Stimulated activated CD4-positive, alpha-beta T cell treated with anti-CD3 and anti-CD28 coated beads, TNF-alpha, amount 100 ng/mL, for 24 hours (primary cell): ENCODE data around the gene UMODL1.
A peak's percentile ranks its signal among the peaks of the same experiment; 100 is the strongest.
"Not testable (repeated sequence)": the region's sequence is repeated elsewhere in the genome, so short reads cannot be mapped to it uniquely, and the experiment has no call there.

Experiments
- DNase-seq, 3 experiments: peaks; one replicate each; pipeline ENCODE4 v3.0.0-alpha.2; 2020; ENCODE audit warnings: low read depth in 3 of 3

Gene UMODL1

DNA sequence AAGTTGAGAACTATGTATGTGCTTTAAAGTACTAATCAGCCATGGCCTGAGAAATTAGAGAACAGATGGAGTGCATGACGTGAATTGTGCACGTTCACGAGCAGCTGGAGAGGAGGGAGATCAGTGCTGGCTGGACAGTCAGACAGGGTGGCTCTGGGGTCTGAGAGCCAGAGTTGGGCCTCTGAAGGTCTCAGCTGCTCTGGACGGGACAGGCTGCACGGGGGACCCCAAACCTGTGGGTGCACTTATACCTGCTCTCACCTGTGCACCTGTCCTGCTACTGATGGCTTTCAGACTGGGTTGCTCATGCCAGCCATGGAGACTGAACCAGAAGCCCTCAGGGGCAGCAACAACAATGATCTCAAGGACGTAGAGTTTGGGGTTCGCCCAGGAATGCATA lies 43.5 kb downstream of the UMODL1 start:
- no peak for DNase-seq

DNA sequence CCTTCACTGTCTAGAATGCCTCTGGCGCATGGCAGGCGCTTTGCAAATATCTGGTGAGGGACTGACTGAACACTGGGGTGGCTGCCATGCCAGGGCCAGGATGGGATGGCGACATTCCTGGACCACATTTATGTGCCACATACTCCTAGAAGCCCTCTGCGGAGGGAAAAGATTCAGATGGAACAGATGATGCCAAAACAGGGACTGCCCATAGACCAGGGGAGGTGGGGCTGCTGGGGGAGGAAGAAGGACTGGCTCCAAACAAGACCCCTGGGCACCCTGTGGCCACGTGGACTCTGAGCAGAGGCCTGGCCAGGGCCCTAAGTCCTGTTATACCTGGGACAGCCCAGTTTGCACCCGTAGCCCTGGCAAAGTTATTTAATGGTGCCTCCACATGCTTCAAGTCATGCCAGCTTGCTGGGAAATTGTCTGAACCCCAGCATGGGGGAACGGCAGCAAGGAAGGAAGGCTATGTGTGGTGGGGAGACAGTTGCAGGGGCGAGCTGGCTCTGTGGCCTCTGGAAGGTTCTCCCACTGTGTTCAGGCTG lies 44.1 kb downstream of the UMODL1 start:
- no peak for DNase-seq

DNA sequence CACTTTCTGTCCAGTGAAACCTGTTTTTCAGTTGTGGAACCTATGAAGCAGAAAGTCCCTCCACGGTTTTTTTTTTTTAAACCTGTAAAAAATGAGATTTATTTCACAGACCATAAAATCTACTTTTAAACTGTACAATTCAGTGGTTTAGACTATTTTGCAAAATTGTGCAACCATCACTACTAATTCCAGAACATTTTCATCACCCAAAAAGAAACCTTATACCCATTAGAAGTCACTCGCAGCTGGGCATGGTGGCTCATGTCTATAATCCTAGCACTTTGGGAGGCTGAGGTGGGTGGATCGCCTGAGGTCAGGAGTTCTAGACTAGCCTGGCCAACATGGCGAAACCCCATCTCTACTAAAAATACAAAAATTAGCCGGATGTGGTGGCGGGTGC lies 45.4 kb downstream of the UMODL1 start:
- DNase-seq, result not testable (repeated sequence)

DNA sequence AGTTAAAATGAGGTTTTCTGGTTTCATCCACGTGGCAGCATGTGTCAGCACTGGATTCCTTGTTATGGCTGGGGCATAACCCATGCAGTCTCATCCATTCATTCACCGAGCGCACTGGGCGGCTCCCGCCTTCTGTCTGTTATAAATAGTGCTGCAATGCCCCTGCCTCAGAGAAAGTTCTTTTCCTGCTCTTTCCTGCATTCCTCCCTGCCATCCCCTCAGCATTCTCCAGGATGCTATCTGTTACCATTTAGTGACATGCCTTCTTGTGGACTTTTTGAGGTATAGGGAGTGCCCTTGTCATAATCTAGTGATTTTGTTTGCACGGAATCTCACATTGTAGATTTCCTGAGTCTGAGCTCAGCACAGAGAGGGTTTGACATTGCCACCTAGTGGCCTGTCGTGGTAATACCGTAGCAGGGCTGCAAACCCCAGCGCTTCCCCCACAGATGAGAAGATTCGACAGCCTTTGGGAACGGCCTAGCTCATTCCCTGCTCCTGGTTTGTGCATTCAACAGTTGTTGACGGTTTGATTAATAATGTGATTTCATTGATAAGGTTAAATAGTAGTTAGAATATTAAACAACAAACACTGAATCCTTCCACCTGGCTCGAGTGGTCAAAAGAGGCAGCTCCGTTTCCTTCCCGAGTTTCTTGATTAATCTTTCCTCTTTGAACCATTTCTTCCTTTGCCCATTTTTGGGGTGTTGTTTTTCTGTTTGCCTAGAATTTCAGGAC lies 46.3 kb downstream of the UMODL1 start:
- peak; percentile 62 to 76 (median 71) for DNase-seq

DNA sequence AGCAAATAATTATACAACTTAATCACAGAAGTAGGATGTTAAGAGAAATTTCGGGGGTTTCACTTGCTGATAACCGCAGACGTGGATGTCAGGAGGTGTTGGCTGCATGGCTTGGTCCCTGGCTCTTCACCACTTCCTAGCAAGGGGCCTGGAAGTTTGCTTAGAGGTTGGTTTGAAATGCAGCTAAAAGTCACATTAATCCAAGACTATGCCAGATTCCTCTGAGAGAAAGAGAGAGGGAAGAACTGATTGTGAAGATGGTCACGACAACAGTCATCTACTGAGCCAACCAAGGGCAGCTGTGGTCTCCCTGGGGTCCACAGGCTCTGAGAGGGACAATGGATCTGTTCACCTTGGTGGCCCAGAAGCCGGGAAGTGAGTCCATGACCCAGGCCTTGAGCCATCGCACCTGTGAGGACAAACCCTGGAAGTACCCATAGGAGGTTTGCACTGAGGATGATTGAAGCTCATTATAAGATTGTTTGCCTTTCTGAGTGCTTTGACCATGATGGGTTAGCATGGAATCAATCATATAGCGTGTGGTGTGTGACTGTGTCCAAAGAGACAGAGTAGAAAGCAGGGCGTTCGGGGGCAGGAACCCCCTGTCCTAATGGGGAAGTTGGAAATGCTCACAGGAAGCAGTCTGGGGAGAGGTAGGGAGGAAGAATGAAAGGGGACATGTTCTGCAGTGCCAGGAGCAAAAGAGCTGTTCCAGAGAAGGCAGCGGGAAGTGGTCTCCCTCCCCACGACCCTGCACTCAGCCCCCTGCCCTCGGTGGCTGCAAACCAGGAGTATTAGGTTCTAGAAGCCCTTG lies 47.1 kb downstream of the UMODL1 start:
- no peak for DNase-seq

DNA sequence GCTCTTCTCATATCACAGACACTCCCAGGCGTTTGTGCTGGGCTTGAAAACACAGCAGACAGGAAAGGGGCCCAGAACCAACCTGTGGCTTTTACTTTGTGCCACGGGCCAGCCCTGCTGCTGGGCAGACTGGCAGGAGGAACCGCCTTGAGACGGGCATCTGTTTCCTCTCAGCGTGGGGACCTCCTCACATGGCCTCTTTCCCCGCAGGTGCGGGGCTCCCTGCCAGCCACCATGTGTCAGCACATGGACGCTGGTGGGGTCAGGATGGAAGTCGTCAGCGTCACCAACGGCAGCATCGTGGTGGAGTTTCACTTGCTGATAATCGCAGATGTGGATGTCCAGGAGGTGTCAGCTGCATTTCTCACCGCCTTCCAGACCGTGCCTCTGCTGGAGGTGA lies 47.8 kb downstream of the UMODL1 start:
- no peak for DNase-seq

GRCh38 chr21:42120101-42120902 lies 49.2 kb downstream of the UMODL1 start:
- DNase-seq, result no peak

- DNase-seq, result no peak
Observed at GRCh38 chr21:42120903-42121535, 49.9 kb downstream of the UMODL1 start.

DNA sequence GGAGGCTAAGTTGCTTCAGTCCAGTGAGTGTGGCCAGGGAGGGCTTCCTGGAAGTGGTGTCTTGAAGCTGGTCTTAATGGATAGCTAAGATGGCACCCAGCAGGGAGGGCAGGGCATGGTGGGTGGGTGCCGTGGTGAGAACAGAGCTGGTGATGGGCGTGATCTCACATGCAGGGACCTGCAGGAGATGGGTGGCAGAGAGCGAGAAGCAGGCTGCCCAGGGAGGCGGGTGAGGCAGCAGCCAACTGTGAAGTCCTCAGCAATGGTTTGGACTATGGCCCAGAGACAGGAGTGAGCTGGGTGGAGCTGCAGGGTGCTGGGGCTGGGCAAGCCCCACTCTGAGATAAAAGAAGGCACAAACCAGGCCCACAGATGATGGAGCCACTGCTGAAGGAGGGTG lies 50.7 kb downstream of the UMODL1 start:
- DNase-seq, result no peak

DNA sequence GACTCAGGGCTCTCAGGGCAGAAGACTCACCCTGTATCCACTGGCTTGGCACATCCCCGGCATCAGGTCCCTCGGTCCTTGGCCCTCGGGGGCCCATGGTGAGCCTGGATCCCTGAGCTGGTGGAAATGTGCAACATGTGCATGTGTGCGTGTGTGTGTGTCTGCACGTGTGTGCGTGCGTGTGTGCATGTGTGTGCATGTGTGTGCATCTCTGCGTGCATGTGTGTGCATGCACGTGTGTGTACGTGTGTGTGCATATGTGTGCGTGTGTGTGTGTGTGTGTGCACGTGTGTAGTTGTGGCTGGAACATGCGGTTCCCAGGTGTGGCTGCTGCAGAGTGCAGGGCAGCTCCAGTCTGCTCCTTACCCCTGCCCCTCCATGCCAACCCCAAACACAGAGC lies 51.3 kb downstream of the UMODL1 start:
- DNase-seq, result no peak

DNA sequence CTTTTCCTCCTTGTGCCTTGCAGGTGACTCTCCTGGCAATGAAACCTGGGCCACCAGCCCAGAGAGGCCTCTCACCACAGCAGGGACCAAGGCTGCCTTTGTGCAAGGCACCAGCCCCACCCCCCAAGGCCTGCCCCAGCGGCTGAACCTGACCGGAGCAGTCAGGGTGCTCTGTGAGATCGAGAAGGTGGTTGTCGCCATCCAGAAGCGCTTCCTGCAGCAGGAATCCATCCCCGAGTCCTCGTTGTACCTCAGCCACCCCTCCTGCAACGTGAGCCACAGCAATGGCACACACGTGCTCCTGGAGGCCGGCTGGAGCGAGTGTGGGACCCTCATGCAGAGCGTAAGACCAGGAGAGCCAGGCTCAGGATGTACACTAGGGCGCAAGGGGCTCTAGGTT lies 51.7 kb downstream of the UMODL1 start:
- no peak for DNase-seq

DNA sequence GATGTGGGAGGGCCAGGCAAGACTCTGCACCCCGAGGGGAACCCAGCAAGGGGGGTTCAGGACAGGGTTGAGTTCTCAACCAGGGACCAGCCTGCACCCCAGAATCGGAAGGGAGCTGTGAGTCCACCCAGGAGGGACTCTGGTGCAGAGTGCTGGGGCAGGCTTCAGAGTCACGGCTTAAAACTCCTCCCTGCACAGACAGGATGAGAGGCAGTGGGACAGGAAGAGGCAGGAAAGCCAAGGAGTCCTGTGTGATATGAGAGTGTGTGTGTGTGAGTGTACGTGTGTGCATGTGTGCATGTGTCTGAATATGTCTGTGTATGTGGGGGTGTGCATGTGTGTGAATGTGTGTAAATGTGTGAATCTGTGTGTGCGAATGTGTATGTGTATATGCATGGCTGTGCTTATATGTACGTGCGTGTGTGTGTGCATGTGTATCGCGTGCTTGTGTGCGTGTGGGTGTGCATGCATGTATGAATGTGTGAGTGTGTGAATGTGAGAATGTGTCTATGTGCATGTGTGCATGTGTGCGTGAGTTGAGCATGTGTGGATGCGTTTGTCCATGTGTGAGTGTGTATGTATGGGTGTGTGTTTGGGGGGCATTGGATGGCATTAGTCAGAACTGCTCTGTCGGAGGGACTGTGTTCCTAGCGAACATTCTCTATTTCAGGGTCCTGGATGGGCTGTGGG lies 52.2 kb downstream of the UMODL1 start:
- no peak for DNase-seq

DNA sequence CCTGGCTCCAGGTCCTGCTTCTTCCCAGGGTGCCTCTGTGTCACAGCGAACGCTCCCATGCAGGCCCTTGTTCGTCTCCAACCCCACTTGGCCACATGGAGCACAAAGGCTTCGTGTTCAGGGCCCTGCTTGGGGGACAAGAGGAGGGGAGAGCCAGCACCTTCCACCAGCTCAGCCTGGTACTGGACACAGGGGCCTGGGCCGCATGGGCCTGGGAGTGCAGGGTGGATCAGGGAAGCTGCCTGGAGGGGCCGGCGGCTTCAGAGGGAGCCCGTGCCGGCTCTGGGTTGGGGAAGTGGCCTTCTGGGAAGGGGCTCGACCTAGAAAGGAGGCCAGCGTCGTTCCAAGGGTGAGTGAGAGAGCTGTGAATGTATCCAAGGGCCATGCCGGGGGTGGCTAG lies 53.0 kb downstream of the UMODL1 start:
- no peak for DNase-seq

DNA sequence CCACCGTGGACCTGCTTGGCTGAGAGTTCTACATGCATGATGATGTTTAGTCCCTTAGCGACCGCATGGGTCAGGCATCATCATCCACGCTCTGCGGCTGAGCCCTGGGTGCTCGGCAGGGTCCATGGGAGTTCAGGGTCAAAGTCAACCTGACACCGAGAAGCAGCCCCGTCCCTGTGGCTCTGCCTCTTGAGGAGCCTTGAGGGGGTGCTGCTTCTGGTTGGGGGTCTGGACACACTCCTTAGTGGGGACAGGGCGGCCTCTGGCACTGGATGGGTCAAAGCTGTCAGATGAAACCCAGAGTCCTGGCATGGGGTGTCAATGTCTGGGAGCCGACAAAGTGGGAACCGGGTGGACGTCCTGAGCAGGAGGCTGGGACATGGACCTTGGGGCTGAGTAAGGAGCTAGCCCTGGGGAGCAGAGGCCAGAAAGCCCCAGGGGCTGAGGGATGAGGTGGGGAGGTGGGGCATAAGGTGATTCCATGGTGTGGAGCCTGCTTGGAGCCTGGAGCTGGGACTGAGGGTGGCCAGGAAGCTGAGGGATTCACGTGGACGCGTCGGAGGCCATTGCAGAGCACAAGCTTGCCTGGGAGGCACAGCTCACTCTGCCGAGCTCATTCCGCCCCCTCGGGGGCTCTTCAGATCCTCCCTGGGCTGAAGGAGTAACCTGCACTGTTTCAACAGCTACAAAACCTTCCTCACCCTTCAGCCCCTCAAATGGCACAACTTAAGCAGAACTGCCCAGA lies 53.9 kb downstream of the UMODL1 start:
- no peak for DNase-seq

- DNase-seq, result no peak
Observed at GRCh38 chr21:42125571-42126544, 54.7 kb downstream of the UMODL1 start.

DNA sequence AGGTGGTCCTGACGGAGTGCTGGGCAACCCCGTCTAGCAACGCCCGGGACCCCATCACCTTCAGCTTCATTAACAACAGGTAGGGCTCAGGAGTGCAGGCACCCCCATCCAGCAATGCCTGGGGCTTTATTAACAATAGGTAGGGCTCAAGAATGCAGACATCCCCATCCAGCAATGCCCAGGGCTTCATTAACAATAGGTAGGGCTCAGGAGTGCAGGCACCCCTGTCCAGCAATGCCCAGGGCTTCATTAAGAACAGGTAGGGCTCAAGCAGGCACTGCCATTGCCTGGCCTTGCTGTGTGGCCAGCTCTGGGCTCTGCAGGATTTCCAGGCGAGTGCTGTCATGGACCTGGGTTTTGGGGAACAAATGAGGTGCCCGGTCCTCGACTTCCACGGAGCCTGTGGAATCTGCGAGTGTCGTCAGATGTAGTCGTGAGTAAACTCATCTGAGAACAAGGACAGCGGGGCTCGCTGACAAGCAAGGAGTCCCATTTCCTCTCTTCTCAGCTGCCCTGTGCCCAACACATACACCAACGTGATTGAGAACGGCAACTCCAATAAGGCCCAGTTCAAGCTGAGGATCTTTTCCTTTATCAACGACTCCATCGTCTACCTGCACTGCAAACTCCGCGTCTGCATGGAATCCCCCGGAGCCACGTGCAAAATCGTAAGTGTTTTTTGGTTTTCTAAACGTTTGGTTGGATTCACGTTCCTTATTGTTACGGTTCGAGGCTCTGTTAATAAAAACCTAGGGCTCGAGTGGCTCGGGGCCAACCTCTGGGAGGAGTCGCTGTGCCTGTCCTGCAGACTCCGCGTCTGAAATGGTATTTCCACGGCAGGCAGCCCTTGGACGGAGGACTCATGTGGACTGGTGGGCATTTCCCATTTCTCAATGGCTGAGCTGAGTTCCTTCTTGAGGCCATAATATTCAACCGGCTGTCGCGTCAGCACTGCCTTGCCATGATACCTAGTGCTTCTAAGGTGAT lies 56.3 kb downstream of the UMODL1 start:
- no peak for DNase-seq

DNA sequence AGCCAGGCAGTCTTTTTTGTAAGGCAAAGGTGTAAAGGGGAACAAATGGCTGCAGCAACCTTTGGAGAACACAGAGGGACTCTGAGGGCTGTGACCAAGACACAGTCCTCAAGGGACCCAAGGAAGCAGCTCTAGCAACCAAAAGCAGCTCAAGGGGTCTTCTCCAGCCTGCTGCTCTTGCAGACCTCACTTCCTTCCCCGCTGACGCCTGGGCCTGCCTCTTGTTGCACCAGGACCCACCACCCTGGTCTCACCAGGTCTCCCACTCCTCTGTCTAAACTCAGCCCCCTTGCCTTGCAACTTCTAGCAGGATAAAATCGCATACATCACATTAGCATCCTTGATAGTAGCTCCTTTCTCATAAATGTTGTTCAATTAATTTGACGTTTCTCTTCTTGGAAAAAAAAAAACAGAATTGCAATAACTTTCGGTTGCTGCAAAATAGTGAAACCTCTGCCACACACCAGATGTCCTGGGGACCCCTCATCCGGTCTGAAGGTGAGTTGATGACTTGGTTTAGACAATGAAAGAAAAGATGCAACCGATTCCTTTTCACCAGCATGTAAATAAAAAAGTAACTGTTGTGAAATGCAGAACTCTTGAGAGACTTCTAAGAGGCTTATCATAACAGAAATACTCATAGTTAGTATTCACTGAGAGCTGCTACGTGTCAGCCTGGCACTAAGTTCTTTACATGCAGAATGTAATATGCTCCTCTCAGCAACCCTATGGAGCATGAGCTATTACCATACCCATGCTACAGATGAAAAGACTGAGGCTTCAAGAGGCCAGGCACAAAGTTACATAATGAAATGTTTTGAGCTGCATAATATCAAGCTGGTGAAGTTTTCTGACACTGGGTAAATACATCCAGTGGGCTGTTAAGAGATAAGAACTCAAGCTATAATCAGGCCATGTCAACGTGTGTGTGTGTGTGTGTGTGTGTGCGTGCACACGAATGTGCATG lies 58.5 kb downstream of the UMODL1 start:
- DNase-seq, result no peak
